GM19239 (cell line): ENCODE data around the gene SLC25A21.

Experiments
- DNase-seq: peaks from one replicate; pipeline ENCODE4 v3.0.0; 2011; ENCODE audit warnings: low spot score; ENCODE audit not compliant: insufficient read length
- FAIRE-seq: peaks from 2 replicates; lab custom pipeline; 2011; peaks lifted over from hg19 to GRCh38; lab: Jason Lieb, UNC

Gene SLC25A21

GRCh38 chr14:36662258-36662542 lies 510.2 kb downstream of the SLC25A21 start:
- FAIRE-seq: no peak
- no peak for DNase-seq

- FAIRE-seq: no peak
These were observed 510.7 kb downstream of the SLC25A21 start, which contains the start of gene PAX9 for GRCh38 chr14:36661506-36662257. PAX9 (plus strand) TSS chr14:36661860; CDS start chr14:36662090, 230 bp downstream.

GRCh38 chr14:36660736-36661505 lies 511.5 kb downstream of the SLC25A21 start:
- DNase-seq (no peak), FAIRE-seq (no peak)

More at GRCh38 chr14:36661506-36662257, 510.7 kb downstream of the SLC25A21 start, which contains the start of gene PAX9:
- DNase-seq: no peak

- DNase-seq: no peak
- FAIRE-seq: no peak
These were observed 512.3 kb downstream of the SLC25A21 start for GRCh38 chr14:36659822-36660735.

- no peak for FAIRE-seq
- DNase-seq: no peak
These were observed 513.2 kb downstream of the SLC25A21 start for GRCh38 chr14:36659010-36659821.

- FAIRE-seq (no peak), DNase-seq (no peak)
These were observed 514.0 kb downstream of the SLC25A21 start for GRCh38 chr14:36658123-36659009.

- DNase-seq (no peak), FAIRE-seq (no peak)
These were observed 514.8 kb downstream of the SLC25A21 start for GRCh38 chr14:36657399-36658122.

- DNase-seq: no peak
- no peak for FAIRE-seq
These were observed 515.6 kb downstream of the SLC25A21 start for GRCh38 chr14:36656687-36657398.

GRCh38 chr14:36655963-36656686 lies 516.3 kb downstream of the SLC25A21 start:
- no peak for FAIRE-seq

GRCh38 chr14:36655571-36655962 lies 516.8 kb downstream of the SLC25A21 start:
- DNase-seq (no peak), FAIRE-seq (no peak)

More at GRCh38 chr14:36655963-36656686, 516.3 kb downstream of the SLC25A21 start:
- no peak for DNase-seq

GRCh38 chr14:36654794-36655381 lies 517.5 kb downstream of the SLC25A21 start:
- no peak for FAIRE-seq

GRCh38 chr14:36653962-36654793 lies 518.2 kb downstream of the SLC25A21 start:
- DNase-seq (no peak), FAIRE-seq (no peak)

More at GRCh38 chr14:36654794-36655381, 517.5 kb downstream of the SLC25A21 start:
- no peak for DNase-seq

- DNase-seq: no peak
- FAIRE-seq: no peak
These were observed 519.0 kb downstream of the SLC25A21 start for GRCh38 chr14:36653413-36653812.

- FAIRE-seq (no peak), DNase-seq (no peak)
These were observed 519.7 kb downstream of the SLC25A21 start for GRCh38 chr14:36652542-36653201.
